Lung (tissue), 12 donors: ENCODE data around the gene CD79A. TPM values are rescaled to one million over a fixed set of nuclear protein-coding genes. Genes with fewer than 3 reads are reported as not detected.

Experiments used
- ATAC-seq: fragments of 200-7000 bp; cut with Tn5 transposase; one replicate; pipeline ENCODE4 v1.9.1; 2020; ENCODE audit warnings: moderate number of reproducible peaks; ENCODE audit not compliant: insufficient read depth, low FRiP score
- DNase-seq, 3 donors: peaks; one replicate each; pipeline ENCODE4 v3.0.0-alpha.2; 2013 to 2017
- H3K27ac ChIP-seq, 2 donors: one replicate each; pipeline ENCODE4 v1.5.1; 2013; ENCODE audit warnings: mild to moderate bottlenecking in 2 of 2, moderate library complexity in 2 of 2, control low read depth in 1 of 2, inconsistent platforms in 1 of 2, low read depth in 1 of 2, low read length in 1 of 2
- H3K27me3 ChIP-seq, 3 donors: one replicate each; pipeline ENCODE4 v1.5.1; 2013; ENCODE audit warnings: low read length in 2 of 3; ENCODE audit not compliant: control insufficient read depth in 3 of 3, insufficient read depth in 3 of 3
- H3K36me3 ChIP-seq, 4 donors: one replicate each; pipeline ENCODE4 v1.5.1; 2013; ENCODE audit warnings: low read length in 4 of 4, mild to moderate bottlenecking in 1 of 4, moderate library complexity in 1 of 4; ENCODE audit not compliant: control insufficient read depth in 4 of 4, insufficient read depth in 4 of 4
- H3K4me1 ChIP-seq, 5 donors: one replicate each; pipeline ENCODE4 v1.5.1; 2013; ENCODE audit warnings: low read length in 5 of 5, mild to moderate bottlenecking in 2 of 5, moderate library complexity in 1 of 5; ENCODE audit not compliant: control insufficient read depth in 5 of 5, insufficient read depth in 5 of 5
- H3K4me3 ChIP-seq: one replicate; pipeline ENCODE4 v1.5.1; 2013; ENCODE audit warnings: mild to moderate bottlenecking, control low read depth, moderate library complexity
- H3K9ac ChIP-seq, 2 donors: one replicate each; pipeline ENCODE4 v1.5.1; 2013; ENCODE audit warnings: low read length in 2 of 2, control low read depth in 1 of 2; ENCODE audit not compliant: insufficient read depth in 1 of 2
- H3K9me3 ChIP-seq, 4 donors: one replicate each; pipeline ENCODE4 v1.5.1; 2013; ENCODE audit warnings: low read length in 3 of 4, mild to moderate bottlenecking in 1 of 4, moderate library complexity in 1 of 4; ENCODE audit not compliant: control insufficient read depth in 4 of 4, insufficient read depth in 3 of 4
- CTCF ChIP-seq: IDR thresholded peaks from 2 replicates; pipeline ENCODE4 v1.5.1; 2012; ENCODE audit warnings: mild to moderate bottlenecking; ENCODE audit errors: control extremely low read depth, extremely low read depth
- WGBS, 2 donors: extraction: QIAGEN DNeasy Blood & Tissue Kit; methylation state at CpG; one replicate each; pipeline ENCODE4 v1.1.7; 2013; 5-methylcytosine and 5-hydroxymethylcytosine counted together
- polyA plus RNA-seq, 2 donors: library from polyadenylated mRNA; stranded (reverse); fragments of 200-250 nt; gene quantifications; one replicate each; pipeline ENCODE4 v1.2.1, GENCODE V29; 2013
- total RNA-seq, 2 donors: library from RNA; depleted of rRNA in 1 of 2; stranded (reverse); fragments of >200 nt in 1 of 2; gene quantifications; one replicate each; pipeline ENCODE4 v1.2.1, GENCODE V29; 2014 to 2021
- donor health status: control.
- donor health status: control.
- donor health status: Bipolar disorder and iron deficiency.
- donor health status: healthy.
- donor health status: DM: yes; HTN: yes; CAD: no.

CD79A gene
- total and polyA plus RNA-seq, 4 donors: 1.4 to 14.8 (median 5.9) TPM

GRCh38 chr19:41850381-41850780 is 26.7 kb upstream of the CD79A start:
- WGBS, 2 donors: 65 to 87% methylated on average over 5 of the region's 5 CpGs
- no peak overlapping the region for H3K27ac ChIP-seq
- H3K4me3 ChIP-seq: no peak overlapping the region
- no peaks in the 10 kb centered on the region for H3K36me3 ChIP-seq
- H3K27me3 ChIP-seq: peaks cover 0 to 6% (median 3%) of the 10 kb centered on the region in 3 donors
- no peaks in the 10 kb centered on the region for H3K4me1 ChIP-seq
- no peak overlapping the region for H3K9ac ChIP-seq
- H3K9me3 ChIP-seq: no peaks in the 10 kb centered on the region
- DNase-seq (no peak), ATAC-seq (no peak)
- no peak for TF ChIP-seq CTCF

- TF ChIP-seq CTCF: no peak
- no peak overlapping the region for H3K9ac ChIP-seq
- ATAC-seq (no peak), DNase-seq (no peak)
- H3K27me3 ChIP-seq: peaks cover 0 to 6% (median 3%) of the 10 kb centered on the region in 3 donors
- 35 to 61% methylated on average over 4 of the region's 4 CpGs for WGBS, 2 donors
- no peak overlapping the region for H3K27ac ChIP-seq
- no peak overlapping the region for H3K4me3 ChIP-seq
- H3K4me1 ChIP-seq: no peaks in the 10 kb centered on the region
- no peaks in the 10 kb centered on the region for H3K36me3 ChIP-seq
- no peaks in the 10 kb centered on the region for H3K9me3 ChIP-seq
These were observed 25.6 kb upstream of the CD79A start for GRCh38 chr19:41851456-41851855.

GRCh38 chr19:41853344-41853743 is 23.7 kb upstream of the CD79A start:
- H3K36me3 ChIP-seq: no peaks in the 10 kb centered on the region
- H3K9ac ChIP-seq: no peak overlapping the region
- 66 to 91% methylated on average over 2 of the region's 2 CpGs for WGBS, 2 donors
- H3K4me3 ChIP-seq: no peak overlapping the region
- no peak for TF ChIP-seq CTCF
- H3K27ac ChIP-seq: no peak overlapping the region
- H3K9me3 ChIP-seq: no peaks in the 10 kb centered on the region
- DNase-seq (no peak), ATAC-seq (no peak)
- H3K4me1 ChIP-seq: no peaks in the 10 kb centered on the region
- H3K27me3 ChIP-seq: peaks cover 0 to 6% (median 3%) of the 10 kb centered on the region in 3 donors

- WGBS, 2 donors: 59 to 61% methylated on average over 2 of the region's 2 CpGs
- TF ChIP-seq CTCF: no peak
- H3K9ac ChIP-seq: no peak overlapping the region
- ATAC-seq: no peak
- H3K36me3 ChIP-seq: no peaks in the 10 kb centered on the region
- no peak for DNase-seq
- H3K9me3 ChIP-seq: no peaks in the 10 kb centered on the region
- H3K27me3 ChIP-seq: peaks cover 0 to 6% (median 3%) of the 10 kb centered on the region in 3 donors
- no peak overlapping the region for H3K4me3 ChIP-seq
- H3K4me1 ChIP-seq: no peaks in the 10 kb centered on the region
- no peak overlapping the region for H3K27ac ChIP-seq
These were observed 23.3 kb upstream of the CD79A start for GRCh38 chr19:41853768-41854167.
